HG02588 (cell line): ENCODE data around the gene ZMIZ1.

Source experiments
- ATAC-seq: cut with Tn5 transposase; IDR thresholded peaks from one replicate; pipeline ENCODE4 v1.9.1; 2021; ENCODE audit warnings: mild to moderate bottlenecking, moderate library complexity; ENCODE audit not compliant: unreplicated experiment

Gene ZMIZ1

DNA sequence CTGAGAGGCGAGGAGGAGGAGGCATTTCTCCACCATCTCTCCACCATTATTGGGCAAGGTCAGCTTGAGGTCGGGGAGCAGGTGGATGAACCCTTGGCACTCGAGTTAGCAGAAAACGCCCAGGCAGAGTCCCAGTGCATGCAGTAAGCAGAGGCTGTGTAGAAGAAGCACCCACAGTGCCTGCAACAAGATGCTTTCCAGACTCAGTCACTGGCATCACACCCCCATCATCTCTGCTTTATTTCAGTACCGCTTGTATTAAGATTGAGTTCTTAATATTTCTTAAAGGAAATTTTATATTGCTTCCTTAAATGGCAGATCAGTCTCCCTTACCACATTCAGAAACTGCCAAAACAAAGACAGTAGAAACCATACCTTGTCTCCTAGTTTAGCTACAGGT is 156.2 kb downstream of the ZMIZ1 start:
- ATAC-seq = no peak

- ATAC-seq = no peak
Observed at GRCh38 chr10:79226391-79227245, 157.9 kb downstream of the ZMIZ1 start.

- no peak for ATAC-seq
Observed at GRCh38 chr10:79229071-79229541, 160.3 kb downstream of the ZMIZ1 start.

- ATAC-seq = no peak
Observed at GRCh38 chr10:79229830-79230327, 161.1 kb downstream of the ZMIZ1 start.

DNA sequence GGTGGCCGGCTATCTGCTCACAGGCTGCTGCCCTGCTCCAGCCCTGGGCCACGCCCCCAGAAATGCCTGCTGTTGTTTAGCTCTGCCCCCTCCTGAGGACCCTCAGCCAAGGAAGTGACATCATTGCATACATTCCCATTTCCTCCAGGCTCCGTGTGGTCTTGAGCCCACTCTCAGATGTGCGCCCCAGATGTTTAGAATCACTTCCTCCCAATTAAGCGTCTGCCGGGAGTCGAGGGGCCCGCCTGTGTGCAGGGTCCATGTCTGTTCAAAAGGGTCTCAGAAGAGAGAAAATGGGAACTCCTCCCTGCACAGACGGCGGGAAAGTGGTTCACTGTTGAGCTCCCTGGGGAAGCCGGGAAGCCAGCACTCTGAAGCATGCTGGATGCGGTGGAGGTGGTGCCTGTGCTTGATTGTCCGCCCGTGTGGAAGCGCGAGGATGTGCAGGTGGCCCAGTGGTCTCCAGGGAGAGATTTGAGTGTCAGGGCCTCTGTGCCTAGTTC is 161.6 kb downstream of the ZMIZ1 start:
- no peak for ATAC-seq

DNA sequence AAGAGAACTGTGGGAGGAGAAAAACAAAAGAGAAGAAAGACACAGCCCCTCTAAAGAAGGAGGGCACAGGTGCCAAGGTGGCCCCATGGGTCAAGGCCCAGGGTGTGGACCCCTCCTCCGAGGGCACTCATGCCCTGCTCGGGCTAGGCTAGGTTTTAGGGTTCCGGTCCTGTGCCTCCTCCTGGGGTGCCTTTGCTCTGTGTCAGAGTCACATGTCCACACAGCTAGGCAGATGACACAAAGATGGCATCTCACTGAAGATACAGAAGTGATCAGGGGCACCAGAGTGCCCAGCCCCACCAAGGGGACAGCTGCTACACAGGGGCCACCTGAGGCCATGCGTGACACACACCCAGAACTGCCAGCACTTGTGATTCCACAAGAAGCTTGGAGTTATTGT is 162.1 kb downstream of the ZMIZ1 start:
- no peak for ATAC-seq

GRCh38 chr10:79231908-79232307 is 163.1 kb downstream of the ZMIZ1 start:
- no peak for ATAC-seq

DNA sequence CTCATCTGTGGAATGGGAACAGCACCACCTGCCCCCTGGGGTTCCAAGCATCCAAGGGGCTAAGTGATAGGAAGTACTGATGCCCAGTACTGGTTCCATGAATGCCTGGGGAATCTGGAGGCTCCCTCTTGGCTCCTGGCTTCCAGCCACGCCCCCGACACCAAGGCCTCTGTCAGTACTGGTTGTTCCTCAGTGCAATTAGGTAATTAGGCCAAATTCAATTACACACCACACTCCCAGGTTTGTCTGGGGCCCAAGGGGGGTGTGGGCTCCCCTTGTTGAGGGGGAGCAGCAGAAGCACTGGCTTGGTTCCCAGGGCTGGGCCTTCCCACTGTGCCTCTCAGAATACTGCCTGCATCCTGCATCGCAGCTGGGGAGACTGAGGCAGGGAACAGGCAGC is 164.1 kb downstream of the ZMIZ1 start:
- no peak for ATAC-seq

- no peak for ATAC-seq
Observed at GRCh38 chr10:79234391-79235315, 165.9 kb downstream of the ZMIZ1 start.

GRCh38 chr10:79235765-79236432 is 167.1 kb downstream of the ZMIZ1 start:
- no peak for ATAC-seq

DNA sequence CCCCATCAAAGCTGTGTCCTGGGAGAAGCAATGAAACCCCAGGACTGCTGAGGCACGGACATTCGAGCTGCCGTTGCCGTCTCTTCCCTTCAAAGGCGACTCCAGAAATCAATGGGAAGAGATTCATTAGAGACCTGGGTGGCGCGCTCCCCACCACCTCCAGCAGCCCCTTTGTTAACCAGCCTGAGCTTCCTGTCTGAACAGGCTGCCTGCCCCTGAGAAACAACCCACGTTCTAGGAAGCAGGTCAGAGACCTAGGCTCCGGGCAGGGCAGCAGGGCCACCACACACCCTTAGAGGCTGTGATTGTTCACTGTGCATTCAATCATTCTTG is 167.6 kb downstream of the ZMIZ1 start:
- no peak for ATAC-seq

- no peak for ATAC-seq
Observed at GRCh38 chr10:79237454-79238157, 168.8 kb downstream of the ZMIZ1 start.

DNA sequence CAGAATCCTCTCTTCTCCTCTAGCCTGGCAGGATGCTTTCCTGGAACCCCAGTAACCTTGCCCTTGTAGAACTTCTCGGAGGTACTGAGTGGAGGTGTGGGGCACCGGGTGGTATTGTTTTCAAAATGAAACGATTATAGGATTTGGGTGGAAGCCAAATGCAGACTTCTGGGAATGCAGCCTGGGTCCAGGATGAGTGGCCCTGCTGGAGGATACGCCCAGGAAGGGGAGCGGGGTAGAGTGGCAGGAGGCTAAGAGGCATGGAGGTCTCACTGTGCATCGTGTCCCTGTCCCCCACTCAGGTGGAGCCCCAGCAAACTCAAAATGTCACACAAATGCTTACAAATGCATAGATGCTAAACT is 169.4 kb downstream of the ZMIZ1 start:
- ATAC-seq = no peak

DNA sequence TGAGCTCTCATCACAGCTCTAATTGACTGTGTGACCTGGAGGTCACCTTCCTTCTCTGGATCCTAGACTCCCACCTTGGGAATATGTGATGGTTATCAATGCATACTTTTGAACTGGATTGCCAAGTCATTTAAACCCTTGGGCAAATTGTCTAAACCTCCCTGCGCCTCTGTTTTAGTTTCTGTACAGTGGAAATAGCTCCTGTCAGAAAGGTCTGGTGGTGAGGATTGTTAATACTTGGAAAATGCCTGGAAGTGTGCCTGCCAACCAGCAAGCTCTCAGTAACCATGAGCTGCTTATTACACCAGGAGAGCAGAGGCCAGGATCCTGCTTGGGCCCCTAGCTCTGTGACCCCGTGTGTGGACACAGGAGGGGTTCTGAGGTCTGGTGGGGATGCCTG is 169.8 kb downstream of the ZMIZ1 start:
- no peak for ATAC-seq

GRCh38 chr10:79239275-79239779 is 170.6 kb downstream of the ZMIZ1 start:
- no peak for ATAC-seq

DNA sequence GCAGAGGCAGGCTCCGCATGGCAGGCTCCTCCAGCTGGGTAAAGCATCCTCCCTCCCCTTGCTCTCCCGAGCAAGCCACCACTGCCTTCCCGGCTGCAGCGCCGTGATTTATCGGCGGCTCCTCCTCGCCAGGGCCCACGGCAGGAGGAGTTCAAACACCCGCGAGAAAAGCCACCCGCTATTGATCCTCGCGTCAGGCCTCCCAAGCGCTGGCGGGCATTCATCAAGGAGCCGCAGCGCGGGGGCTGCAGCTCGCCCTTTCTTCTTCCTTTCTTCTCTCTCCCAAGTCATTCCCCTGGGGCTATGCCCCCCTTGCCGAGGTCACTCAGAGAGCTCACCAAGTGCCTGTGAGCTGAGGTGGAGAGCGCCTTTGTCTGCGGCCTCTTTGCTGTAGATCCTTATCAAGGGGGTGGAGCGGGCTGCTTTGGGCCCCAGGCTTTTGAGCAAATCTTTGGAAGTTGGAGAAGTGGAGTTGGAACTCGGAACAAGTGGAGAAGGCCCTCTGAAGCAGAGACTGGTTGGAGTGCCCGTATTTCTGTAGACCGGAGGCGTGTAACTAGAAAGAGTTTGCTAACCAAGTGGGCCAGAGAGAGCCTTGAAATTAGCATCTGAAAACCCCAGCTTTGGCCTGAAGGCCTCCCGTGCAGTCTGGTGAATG is 171.3 kb downstream of the ZMIZ1 start:
- no peak for ATAC-seq

GRCh38 chr10:79241629-79241989 is 172.8 kb downstream of the ZMIZ1 start:
- no peak for ATAC-seq

- peak; percentile 34 for ATAC-seq
Observed at GRCh38 chr10:79241990-79242619, 173.3 kb downstream of the ZMIZ1 start.

DNA sequence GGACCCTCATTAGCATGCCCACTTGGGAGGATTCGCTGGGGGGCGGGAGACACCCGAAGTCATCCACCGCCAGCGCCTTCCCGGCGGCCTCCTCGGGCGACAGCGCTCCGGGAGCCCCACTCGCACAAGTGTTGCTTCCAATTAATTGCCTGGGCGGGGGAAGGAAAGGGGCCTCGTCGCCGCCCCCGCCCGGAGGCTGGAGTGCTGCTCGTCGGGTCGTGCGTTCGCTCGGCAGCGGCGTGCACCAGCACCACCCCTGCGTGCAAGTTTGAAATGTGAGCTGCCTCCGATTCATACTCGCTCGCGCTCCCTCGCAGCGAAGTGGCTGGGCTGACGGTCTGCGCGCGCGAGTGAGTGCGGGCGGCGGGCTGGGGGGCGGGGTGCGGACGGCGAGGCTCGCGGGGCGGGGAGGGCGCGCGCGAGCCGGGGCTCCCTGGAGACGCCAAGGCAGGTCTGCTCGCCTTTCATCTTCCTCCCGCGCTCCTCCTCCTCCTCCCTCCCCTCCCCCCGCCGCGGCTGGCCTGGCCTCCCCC is 173.9 kb downstream of the ZMIZ1 start:
- peak; percentile 25 for ATAC-seq
